Aorta (tissue), 5 donors: ENCODE measurements around the gene SHISAL2B. TPM values are rescaled to one million over a fixed set of nuclear protein-coding genes. Genes with fewer than 3 reads are reported as not detected.
"Not testable (repeated sequence)": the region's sequence is repeated elsewhere in the genome, so short reads cannot be mapped to it uniquely, and the experiment has no call there.

Source experiments
- ATAC-seq: fragments of 200-7000 bp; cut with Tn5 transposase; one replicate; pipeline ENCODE4 v1.9.1; 2022; ENCODE audit warnings: moderate library complexity; ENCODE audit not compliant: low FRiP score
- DNase-seq, 2 donors: peaks; one replicate each; pipeline ENCODE4 v3.0.0-alpha.2; 2020
- H3K27ac ChIP-seq, 2 donors: one replicate each; pipeline ENCODE4 v1.5.1; 2013; ENCODE audit warnings: low read length in 2 of 2, mild to moderate bottlenecking in 2 of 2, moderate library complexity in 2 of 2, control low read depth in 1 of 2, inconsistent platforms in 1 of 2, low read depth in 1 of 2
- H3K27me3 ChIP-seq, 2 donors: one replicate each; pipeline ENCODE4 v1.6.1; 2013; ENCODE audit warnings: control low read depth in 1 of 2, low read length in 1 of 2, mild to moderate bottlenecking in 1 of 2, moderate library complexity in 1 of 2; ENCODE audit not compliant: insufficient read depth in 2 of 2, control insufficient read depth in 1 of 2
- H3K36me3 ChIP-seq, 2 donors: one replicate each; pipeline ENCODE4 v1.6.1; 2013; ENCODE audit warnings: control low read depth in 1 of 2, low read length in 1 of 2, mild to moderate bottlenecking in 1 of 2; ENCODE audit not compliant: insufficient read depth in 2 of 2, control insufficient read depth in 1 of 2
- H3K4me1 ChIP-seq, 2 donors: one replicate each; pipeline ENCODE4 v1.6.1; 2013; ENCODE audit warnings: low read length in 2 of 2, control low read depth in 1 of 2, mild to moderate bottlenecking in 1 of 2, moderate library complexity in 1 of 2; ENCODE audit not compliant: insufficient read depth in 2 of 2, control insufficient read depth in 1 of 2
- H3K4me3 ChIP-seq, 2 donors: one replicate each; pipeline ENCODE4 v1.5.1; 2013; ENCODE audit warnings: low read length in 2 of 2, control low read depth in 1 of 2, mild to moderate bottlenecking in 1 of 2
- H3K9me3 ChIP-seq: one replicate; pipeline ENCODE4 v1.6.1; 2013; ENCODE audit warnings: mild to moderate bottlenecking, low read length; ENCODE audit not compliant: control insufficient read depth
- WGBS, 2 donors: extraction: QIAGEN DNeasy Blood & Tissue Kit; methylation state at CpG; one replicate each; pipeline ENCODE4 v1.1.7; 2013; 5-methylcytosine and 5-hydroxymethylcytosine counted together
- intact Hi-C, 2 donors: fragments of 100-400 bp; cut with DNase I; formaldehyde crosslinking; loops; one replicate each; pipeline versions ENCODE4 v1.14.2 to v1.15.0; 2022
- polyA plus RNA-seq, 2 donors: library from polyadenylated mRNA; stranded (reverse); fragments of 200-250 nt; gene quantifications; one replicate each; pipeline ENCODE4 v1.2.3, GENCODE V29; 2013
- total RNA-seq, 2 donors: library from RNA; stranded (reverse); fragmentation: NEBNext Ultra II Directional; extraction: Animal tissue kit (Norgen Biotek cat#: 25700); gene quantifications; one replicate each; pipeline ENCODE4 v1.2.1, GENCODE V29; 2021
- donor health status: healthy with polysubstance abuse.
- donor health status: Bipolar disorder and iron deficiency.
- donor health status: DM: no; HTN: no; CAD: no.
- donor health status: DM: no; HTN: no; CAD: no.
- donor health status: DM: yes; HTN: yes; CAD: no.

SHISAL2B gene
- total and polyA plus RNA-seq, 4 donors: not detected

- no peak overlapping the region for H3K27ac ChIP-seq
- H3K27me3 ChIP-seq: no peaks in the 10 kb centered on the region
- no peak for ATAC-seq
- DNase-seq: no peak
- no peak overlapping the region for H3K4me3 ChIP-seq
- H3K9me3 ChIP-seq: no peaks in the 10 kb centered on the region
- intact Hi-C loops: no loop called here
- no peaks in the 10 kb centered on the region for H3K36me3 ChIP-seq
- H3K4me1 ChIP-seq: no peaks in the 10 kb centered on the region
- WGBS, 2 donors: 61 to 75% methylated on average over 3 of the region's 3 CpGs
Measured at GRCh38 chr5:64688391-64688790, 1.9 kb upstream of the SHISAL2B start.

GRCh38 chr5:64688965-64689364, 1.3 kb upstream of the SHISAL2B start:
- intact Hi-C loops: no loop called here
- DNase-seq: no peak
- no peaks in the 10 kb centered on the region for H3K27me3 ChIP-seq
- H3K27ac ChIP-seq: no peak overlapping the region
- no peaks in the 10 kb centered on the region for H3K36me3 ChIP-seq
- ATAC-seq: no peak
- no peak overlapping the region for H3K4me3 ChIP-seq
- H3K4me1 ChIP-seq: no peaks in the 10 kb centered on the region
- 91 to 95% methylated on average over 3 of the region's 3 CpGs for WGBS, 2 donors
- H3K9me3 ChIP-seq: no peaks in the 10 kb centered on the region

- ATAC-seq (no peak), DNase-seq (no peak)
- Histone ChIP-seq H3K36me3 (no peaks in the 10 kb centered on the region), H3K27me3 (no peaks in the 10 kb centered on the region), H3K4me1 (no peaks in the 10 kb centered on the region), H3K4me3 (no peak overlapping the region), H3K9me3 (no peaks in the 10 kb centered on the region), H3K27ac (no peak overlapping the region)
- WGBS, 2 donors: 2% methylated on average over 9 of the region's 9 CpGs
- intact Hi-C loops: no loop called here
Measured at GRCh38 chr5:64690104-64690416, 243 bp upstream of the SHISAL2B start.

- no peaks in the 10 kb centered on the region for H3K36me3 ChIP-seq
- 28 to 30% methylated on average over 3 of the region's 3 CpGs for WGBS, 2 donors
- no peak overlapping the region for H3K4me3 ChIP-seq
- DNase-seq (no peak), ATAC-seq (no peak)
- no peaks in the 10 kb centered on the region for H3K4me1 ChIP-seq
- no peaks in the 10 kb centered on the region for H3K27me3 ChIP-seq
- no peak overlapping the region for H3K27ac ChIP-seq
- intact Hi-C loops: no loop called here
- H3K9me3 ChIP-seq: no peaks in the 10 kb centered on the region
Measured at GRCh38 chr5:64691291-64691690, 988 bp downstream of the SHISAL2B start.

- WGBS, 2 donors: 77% methylated on average over 2 of the region's 2 CpGs
Measured at GRCh38 chr5:64693636-64694035, 3.3 kb downstream of the SHISAL2B start.

GRCh38 chr5:64696414-64696813, 6.1 kb downstream of the SHISAL2B start:
- ATAC-seq, H3K9me3 ChIP-seq, H3K4me1 ChIP-seq, H3K36me3 ChIP-seq, DNase-seq, H3K27ac ChIP-seq, H3K4me3 ChIP-seq, intact Hi-C loops, H3K27me3 ChIP-seq: not testable (repeated sequence)
- 76 to 79% methylated on average over 7 of the region's 7 CpGs for WGBS, 2 donors

More at GRCh38 chr5:64693636-64694035, 3.3 kb downstream of the SHISAL2B start:
- DNase-seq (no peak), ATAC-seq (no peak)
- no peak overlapping the region for H3K27ac ChIP-seq
- H3K9me3 ChIP-seq: no peaks in the 10 kb centered on the region
- H3K4me1 ChIP-seq: no peaks in the 10 kb centered on the region
- H3K27me3 ChIP-seq: no peaks in the 10 kb centered on the region
- intact Hi-C loops: no loop called here
- H3K36me3 ChIP-seq: no peaks in the 10 kb centered on the region
- H3K4me3 ChIP-seq: no peak overlapping the region

- intact Hi-C loops: no loop called here
Measured at GRCh38 chr5:64700765-64701164, 10.5 kb downstream of the SHISAL2B start.

GRCh38 chr5:64706074-64706473, 15.8 kb downstream of the SHISAL2B start:
- intact Hi-C loops, H3K4me1 ChIP-seq, H3K27me3 ChIP-seq: not testable (repeated sequence)

More at GRCh38 chr5:64700765-64701164, 10.5 kb downstream of the SHISAL2B start:
- ATAC-seq (no peak), DNase-seq (no peak)
- H3K4me1 ChIP-seq: no peaks in the 10 kb centered on the region
- H3K27me3 ChIP-seq: peaks cover 0 to 1% of the 10 kb centered on the region in 2 donors
- no peaks in the 10 kb centered on the region for H3K36me3 ChIP-seq
- H3K27ac ChIP-seq: no peak overlapping the region
- no peak overlapping the region for H3K4me3 ChIP-seq
- 89% methylated on average over 4 of the region's 4 CpGs for WGBS, 2 donors
- no peaks in the 10 kb centered on the region for H3K9me3 ChIP-seq

GRCh38 chr5:64707191-64707590, 16.9 kb downstream of the SHISAL2B start:
- no peaks in the 10 kb centered on the region for H3K27me3 ChIP-seq
- H3K36me3 ChIP-seq: no peaks in the 10 kb centered on the region
- DNase-seq: no peak
- H3K4me1 ChIP-seq: no peaks in the 10 kb centered on the region
- ATAC-seq: no peak
- WGBS, 2 donors: 54 to 67% methylated on average over 2 of the region's 2 CpGs
- H3K9me3 ChIP-seq: no peaks in the 10 kb centered on the region
- intact Hi-C loops: no loop called here
- H3K27ac ChIP-seq: no peak overlapping the region
- H3K4me3 ChIP-seq: no peak overlapping the region

More at GRCh38 chr5:64706074-64706473, 15.8 kb downstream of the SHISAL2B start:
- DNase-seq, H3K9me3 ChIP-seq, H3K27ac ChIP-seq, H3K4me3 ChIP-seq, ATAC-seq, H3K36me3 ChIP-seq: not testable (repeated sequence)
- WGBS, 2 donors: 29 to 30% methylated on average over 2 of the region's 2 CpGs
